ENCODE data around the gene GBP3.

The GBP3 gene

DNA sequence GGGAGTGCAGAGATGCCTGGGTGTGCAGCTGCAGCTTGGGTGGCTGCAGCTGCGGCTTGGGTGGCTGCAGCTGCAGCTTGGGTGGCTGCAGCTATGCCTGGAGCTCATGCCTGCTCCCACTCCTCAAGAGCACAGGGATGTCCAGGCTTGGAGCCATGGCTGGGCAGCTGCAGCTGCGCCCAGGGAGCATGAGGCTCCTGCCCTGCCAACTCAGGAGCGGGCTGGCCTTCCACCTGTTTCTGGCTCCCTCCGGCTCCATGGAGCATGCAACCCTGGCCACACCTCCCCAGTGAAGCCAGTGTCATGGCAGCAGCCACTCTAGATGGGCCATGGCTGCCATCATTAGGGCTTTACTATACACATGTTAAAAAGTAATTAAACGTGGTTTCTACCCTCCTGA, 21.3 kb upstream of the GBP3 start:
- no peak for TF ChIP-seq CTCF (IDR thresholded peaks at IDR 0.05; ENCODE audit: low read depth, low read length, missing control alignments)
- DNase-seq = no peak
- Histone ChIP-seq H3K4me3 (ENCODE audit: low read depth, low read length) (no peak overlapping the region), H3K27me3 (replicated peaks) (no peaks in the 10 kb centered on the region), H3K27ac (no peak overlapping the region), H3K36me3 (replicated peaks) (no peaks in the 10 kb centered on the region)
- in situ Hi-C loops (cut with HindIII; ENCODE audit: low pct_ligation_motif_present, low sequenced_read_pairs) = no loop called here

DNA sequence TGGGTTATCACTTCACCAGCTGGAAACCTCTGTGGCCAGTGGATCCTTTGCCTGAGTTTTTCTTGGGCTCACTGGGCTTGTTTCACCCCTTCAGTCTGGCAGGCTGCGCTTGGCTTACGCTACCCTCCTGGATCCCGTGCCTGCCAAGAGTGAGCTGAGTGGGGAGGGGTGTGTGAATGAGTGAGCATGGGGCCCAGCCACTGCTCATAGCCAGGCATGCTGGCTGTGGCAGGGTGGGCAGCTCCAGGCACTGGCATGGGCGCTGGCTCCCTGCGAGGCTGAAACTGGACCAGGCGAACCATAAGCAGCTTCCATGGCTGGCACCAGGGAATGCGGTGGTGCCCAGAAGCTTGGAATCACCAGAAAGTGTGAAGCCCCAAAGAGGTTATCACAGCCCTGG, 19.8 kb upstream of the GBP3 start:
- H3K36me3 ChIP-seq (replicated peaks) = no peaks in the 10 kb centered on the region
- no peak overlapping the region for H3K27ac ChIP-seq
- H3K4me3 ChIP-seq (ENCODE audit: low read depth, low read length) = no peak overlapping the region
- no peak for DNase-seq
- in situ Hi-C loops (cut with HindIII; ENCODE audit: low pct_ligation_motif_present, low sequenced_read_pairs) = no loop called here
- TF ChIP-seq CTCF (IDR thresholded peaks at IDR 0.05; ENCODE audit: low read depth, low read length, missing control alignments) = no peak
- no peaks in the 10 kb centered on the region for H3K27me3 ChIP-seq (replicated peaks)

- Histone ChIP-seq H3K27ac (no peak overlapping the region), H3K4me3 (ENCODE audit: low read depth, low read length) (no peak overlapping the region), H3K27me3 (replicated peaks) (no peaks in the 10 kb centered on the region), H3K36me3 (replicated peaks) (no peaks in the 10 kb centered on the region)
- TF ChIP-seq CTCF (IDR thresholded peaks at IDR 0.05; ENCODE audit: low read depth, low read length, missing control alignments) = no peak
- in situ Hi-C loops (cut with HindIII; ENCODE audit: low pct_ligation_motif_present, low sequenced_read_pairs) = no loop called here
- no peak for DNase-seq
These were observed 19.1 kb upstream of the GBP3 start for GRCh38 chr1:89041721-89042120.

DNA sequence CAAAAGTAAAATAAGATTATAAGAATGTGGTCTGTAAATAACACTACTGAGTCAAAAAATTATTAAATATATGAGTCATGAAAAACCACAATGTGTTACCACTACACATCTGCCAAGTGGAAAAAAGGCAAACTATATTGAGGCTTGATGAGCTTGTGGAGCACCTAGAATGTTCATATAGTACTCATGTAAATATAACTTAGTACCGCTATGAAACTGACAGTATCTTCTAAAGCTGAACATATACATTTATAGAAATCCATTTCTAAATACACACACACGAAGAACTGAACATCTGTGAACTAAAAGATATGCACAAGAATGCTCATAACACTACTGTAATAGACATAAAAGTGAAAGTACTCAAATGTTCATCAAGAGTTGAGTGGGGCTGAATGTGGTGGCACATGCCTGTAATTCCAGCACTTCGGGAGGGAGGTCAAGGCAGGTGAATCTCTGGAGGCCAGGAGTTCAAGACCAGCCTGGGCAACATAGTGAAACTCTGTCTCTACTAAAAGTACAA, 18.5 kb upstream of the GBP3 start:
- DNase-seq = peak; percentile 51
- no peak overlapping the region for H3K27ac ChIP-seq
- H3K4me3 ChIP-seq (ENCODE audit: low read depth, low read length) = no peak overlapping the region
- H3K27me3 ChIP-seq (replicated peaks) = no peaks in the 10 kb centered on the region
- in situ Hi-C loops (cut with HindIII; ENCODE audit: low pct_ligation_motif_present, low sequenced_read_pairs) = no loop called here
- no peaks in the 10 kb centered on the region for H3K36me3 ChIP-seq (replicated peaks)
- no peak for TF ChIP-seq CTCF (IDR thresholded peaks at IDR 0.05; ENCODE audit: low read depth, low read length, missing control alignments)

DNA sequence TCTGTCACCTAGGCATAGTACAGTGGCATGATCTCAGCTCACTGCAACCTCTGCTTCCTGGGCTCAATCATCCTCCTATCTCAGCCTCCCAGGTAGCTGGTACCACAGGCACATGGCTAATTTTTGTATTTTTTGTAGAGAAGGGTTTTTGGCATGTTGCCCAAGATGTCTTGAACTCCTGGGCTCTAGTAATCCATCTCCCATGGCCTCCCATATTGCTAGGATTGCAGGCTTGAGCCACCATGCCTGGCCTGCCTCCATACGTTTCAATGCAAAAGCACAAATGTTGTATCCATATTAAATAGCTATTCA, 17.6 kb upstream of the GBP3 start:
- H3K27ac ChIP-seq = no peak overlapping the region
- H3K4me3 ChIP-seq (ENCODE audit: low read depth, low read length) = no peak overlapping the region
- H3K27me3 ChIP-seq (replicated peaks) = no peaks in the 10 kb centered on the region
- no peaks in the 10 kb centered on the region for H3K36me3 ChIP-seq (replicated peaks)
- no peak for TF ChIP-seq CTCF (IDR thresholded peaks at IDR 0.05; ENCODE audit: low read depth, low read length, missing control alignments)
- in situ Hi-C loops (cut with HindIII; ENCODE audit: low pct_ligation_motif_present, low sequenced_read_pairs) = no loop called here
- DNase-seq = no peak

GRCh38 chr1:89037186-89037585, 14.5 kb upstream of the GBP3 start:
- Histone ChIP-seq H3K36me3 (replicated peaks) (no peaks in the 10 kb centered on the region), H3K27ac (no peak overlapping the region), H3K27me3 (replicated peaks) (no peaks in the 10 kb centered on the region), H3K4me3 (ENCODE audit: low read depth, low read length) (no peak overlapping the region)
- no peak for DNase-seq
- no peak for TF ChIP-seq CTCF (IDR thresholded peaks at IDR 0.05; ENCODE audit: low read depth, low read length, missing control alignments)
- in situ Hi-C loops (cut with HindIII; ENCODE audit: low pct_ligation_motif_present, low sequenced_read_pairs) = no loop called here

Measured in brain microvascular endothelial cell (primary cell).